D721Med (cell line): ENCODE data around the gene KCMF1.

Source experiments
- DNase-seq: peaks from one replicate; pipeline ENCODE4 v3.0.0; 2011; ENCODE audit warnings: low spot score; ENCODE audit not compliant: insufficient read length
- FAIRE-seq: peaks from 2 replicates; lab custom pipeline; 2011; peaks lifted over from hg19 to GRCh38; lab: Jason Lieb, UNC
- TF ChIP-seq, protein P1 (sequence below): IDR thresholded peaks from 2 replicates; pipeline ENCODE4 v1.5.1; 2012; ENCODE audit warnings: mild to moderate bottlenecking, control low read depth; ENCODE audit not compliant: insufficient read depth; ENCODE audit errors: missing control alignments

KCMF1 gene

DNA sequence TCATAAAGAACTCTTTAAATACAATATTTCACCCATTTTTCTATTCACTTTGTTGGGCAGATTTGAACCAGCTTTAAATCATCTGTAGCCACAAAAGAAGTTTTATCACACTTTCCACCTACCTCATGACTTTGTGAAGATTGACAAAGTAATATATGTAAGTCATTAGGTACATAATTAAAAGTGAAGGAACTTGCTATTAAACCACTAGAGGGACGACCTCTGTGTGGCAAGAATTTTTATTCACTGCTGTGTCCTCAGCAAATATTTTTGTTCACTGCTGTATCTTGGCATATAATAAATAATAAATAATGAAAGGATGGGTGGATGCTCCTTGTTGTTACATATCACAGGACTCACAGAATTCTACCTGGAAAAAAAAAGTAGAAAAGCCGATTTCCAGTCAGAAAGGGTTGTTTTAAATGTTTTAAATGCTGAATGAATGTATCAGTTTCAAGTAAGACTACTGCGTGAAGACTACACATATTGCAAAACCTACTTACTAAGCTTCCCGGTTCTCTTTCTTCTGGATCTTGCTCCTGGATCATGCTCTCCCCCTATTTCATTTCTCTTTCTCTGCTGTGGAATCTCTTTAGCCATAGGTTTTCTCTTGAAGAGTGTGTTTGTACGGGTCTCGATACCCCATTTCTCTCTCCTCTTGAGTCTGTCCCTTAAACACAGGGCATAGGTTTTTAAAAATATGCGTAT, 44.8 kb downstream of the KCMF1 start:
- DNase-seq (no peak), FAIRE-seq (no peak)
- TF ChIP-seq, protein P1, sequence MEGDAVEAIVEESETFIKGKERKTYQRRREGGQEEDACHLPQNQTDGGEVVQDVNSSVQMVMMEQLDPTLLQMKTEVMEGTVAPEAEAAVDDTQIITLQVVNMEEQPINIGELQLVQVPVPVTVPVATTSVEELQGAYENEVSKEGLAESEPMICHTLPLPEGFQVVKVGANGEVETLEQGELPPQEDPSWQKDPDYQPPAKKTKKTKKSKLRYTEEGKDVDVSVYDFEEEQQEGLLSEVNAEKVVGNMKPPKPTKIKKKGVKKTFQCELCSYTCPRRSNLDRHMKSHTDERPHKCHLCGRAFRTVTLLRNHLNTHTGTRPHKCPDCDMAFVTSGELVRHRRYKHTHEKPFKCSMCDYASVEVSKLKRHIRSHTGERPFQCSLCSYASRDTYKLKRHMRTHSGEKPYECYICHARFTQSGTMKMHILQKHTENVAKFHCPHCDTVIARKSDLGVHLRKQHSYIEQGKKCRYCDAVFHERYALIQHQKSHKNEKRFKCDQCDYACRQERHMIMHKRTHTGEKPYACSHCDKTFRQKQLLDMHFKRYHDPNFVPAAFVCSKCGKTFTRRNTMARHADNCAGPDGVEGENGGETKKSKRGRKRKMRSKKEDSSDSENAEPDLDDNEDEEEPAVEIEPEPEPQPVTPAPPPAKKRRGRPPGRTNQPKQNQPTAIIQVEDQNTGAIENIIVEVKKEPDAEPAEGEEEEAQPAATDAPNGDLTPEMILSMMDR = no peak

GRCh38 chr2:85016446-85016845, 45.5 kb downstream of the KCMF1 start:
- TF ChIP-seq, protein P1 = no peak
- DNase-seq (no peak), FAIRE-seq (no peak)

DNA sequence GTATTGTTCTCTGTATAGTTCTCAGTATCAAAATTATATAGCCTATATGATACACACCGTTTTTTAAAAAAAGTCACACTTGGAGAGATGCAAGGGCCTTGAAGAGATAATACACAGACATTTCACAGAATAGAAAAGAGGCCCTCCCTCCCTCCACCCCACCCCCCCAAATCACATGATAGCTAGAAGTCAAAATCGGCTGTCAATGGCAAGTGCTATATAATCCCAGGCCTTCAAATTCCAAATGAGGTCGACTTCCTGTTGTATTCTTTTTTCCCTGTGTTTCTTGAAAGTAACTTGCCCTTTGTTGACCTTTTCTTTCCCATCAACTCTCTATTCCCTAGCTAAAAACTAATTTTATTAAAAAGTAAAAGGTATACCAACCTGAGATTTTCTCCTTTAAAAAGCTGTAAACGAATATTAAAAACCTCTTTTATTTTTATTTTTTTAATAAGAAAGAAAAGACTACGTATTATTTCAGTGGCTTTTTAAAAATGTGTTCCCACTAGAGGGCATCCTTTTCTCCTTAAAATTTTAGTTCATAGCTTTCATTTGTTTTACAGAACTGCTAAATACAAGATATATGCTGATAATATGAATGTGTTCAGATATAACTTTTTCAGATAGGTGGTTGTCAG, 46.6 kb downstream of the KCMF1 start:
- TF ChIP-seq, protein P1 = peak; percentile 34
- DNase-seq (no peak), FAIRE-seq (no peak)

DNA sequence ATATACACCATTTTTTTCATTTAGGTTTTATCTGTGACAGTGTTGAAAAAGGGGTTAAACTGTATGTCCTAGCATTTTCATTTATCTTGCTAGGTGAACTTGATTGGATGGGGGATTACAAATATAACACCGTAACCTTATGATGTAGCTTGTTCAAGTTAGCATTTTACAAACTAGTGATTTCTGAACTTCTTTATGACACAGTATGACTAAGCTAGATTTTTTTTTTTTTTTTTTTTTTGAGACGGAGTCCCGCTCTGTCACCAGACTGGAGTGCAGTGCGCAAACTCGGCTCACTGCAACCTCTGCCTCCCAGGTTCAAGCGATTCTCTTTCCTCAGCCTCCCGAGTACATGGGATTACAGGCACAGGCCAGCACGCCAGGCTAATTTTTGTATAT, 47.1 kb downstream of the KCMF1 start:
- FAIRE-seq (no peak), DNase-seq (no peak)
- TF ChIP-seq, protein P1 = no peak

- no peak for FAIRE-seq
- DNase-seq = no peak
- TF ChIP-seq, protein P1 = no peak
Measured at GRCh38 chr2:85019121-85019520, 48.2 kb downstream of the KCMF1 start.

- DNase-seq = no peak
- FAIRE-seq = no peak
- TF ChIP-seq, protein P1 = no peak
Measured at GRCh38 chr2:85022232-85022631, 51.3 kb downstream of the KCMF1 start.
